Panc1 (cell line): ENCODE results near the gene PRND. TPM values are rescaled to one million over a fixed set of nuclear protein-coding genes. Genes with fewer than 3 reads are reported as not detected.
"Not testable (repeated sequence)": the region's sequence is repeated elsewhere in the genome, so short reads cannot be mapped to it uniquely, and the experiment has no call there.

Experiments
- ATAC-seq: fragments of 200-7000 bp; cut with Tn5 transposase; 2 replicates; pipeline ENCODE4 v1.9.1; 2020; ENCODE audit warnings: mild to moderate bottlenecking, moderate library complexity
- BruUV-seq: library from RNA; stranded (reverse); fragments of 400-500 nt; replicated peaks from 2 replicates; lab custom pipeline; 2021; lab: Mats Ljungman, UMichigan
- CTCF ChIA-PET: fragments of 300-600 bp; sonication (Branson Sonifier 250); formaldehyde crosslinking; loops from one replicate; lab custom pipeline; 2022; ENCODE audit warnings: antibody characterized with exemption; lab: Charles Lee
- POLR2A ChIA-PET: fragments of 300-600 bp; sonication (Branson Sonifier 250); formaldehyde crosslinking; loops from one replicate; lab custom pipeline; 2022; ENCODE audit warnings: antibody characterized with exemption; lab: Charles Lee
- DNase-seq: peaks from one replicate; pipeline ENCODE4 v3.0.0-alpha.2; 2010; ENCODE audit warnings: low read depth, low spot score
- H3K27ac ChIP-seq: 2 replicates; pipeline ENCODE4 v1.5.1; 2011; ENCODE audit warnings: mild to moderate bottlenecking, low read length, inconsistent platforms
- H3K27me3 ChIP-seq: fragments of 200-500 bp; sonication (Bioruptor generic); 2 replicates; pipeline ENCODE4 v1.6.0; 2014; ENCODE audit warnings: low read length, inconsistent platforms; ENCODE audit not compliant: control insufficient read depth, insufficient read depth
- H3K36me3 ChIP-seq: fragments of 200-500 bp; sonication (Bioruptor generic); 2 replicates; pipeline ENCODE4 v1.5.1; 2014; ENCODE audit warnings: inconsistent platforms, mild to moderate bottlenecking, low read length, moderate library complexity; ENCODE audit not compliant: control insufficient read depth, insufficient read depth
- H3K4me1 ChIP-seq: 2 replicates; pipeline ENCODE4 v1.5.1; 2011; ENCODE audit warnings: inconsistent platforms, mild to moderate bottlenecking, low read length, moderate library complexity; ENCODE audit not compliant: control insufficient read depth, insufficient read depth
- H3K4me3 ChIP-seq, 2 experiments: 2 replicates each; pipeline ENCODE4 v1.5.1; 2011 to 2012; ENCODE audit warnings: low read depth in 2 of 2, low read length in 2 of 2, mild to moderate bottlenecking in 2 of 2, inconsistent platforms in 1 of 2, moderate library complexity in 1 of 2
- H3K9me3 ChIP-seq: fragments of 200-500 bp; sonication (Bioruptor generic); 2 replicates; pipeline ENCODE4 v1.5.1; 2014; ENCODE audit warnings: low read depth, mild to moderate bottlenecking, inconsistent platforms, low read length, moderate library complexity; ENCODE audit not compliant: control insufficient read depth, insufficient read depth
- CTCF ChIP-seq: fragments of 450-650 bp; IDR thresholded peaks from 2 replicates; pipeline ENCODE4 v1.5.1; 2017; ENCODE audit warnings: mild to moderate bottlenecking
- POLR2AphosphoS5 ChIP-seq: IDR thresholded peaks from 2 replicates; pipeline ENCODE4 v1.6.1; 2012; ENCODE audit warnings: mild to moderate bottlenecking, low read depth, low read length, moderate library complexity
- SIN3A ChIP-seq: IDR thresholded peaks from 2 replicates; pipeline ENCODE4 v1.6.1; 2012; ENCODE audit warnings: low read depth, mild to moderate bottlenecking, low read length, moderate library complexity, borderline replicate concordance; ENCODE audit not compliant: insufficient read depth
- TCF7L2 ChIP-seq: IDR thresholded peaks from 2 replicates; pipeline ENCODE4 v1.6.1; 2011; ENCODE audit warnings: mild to moderate bottlenecking, low read depth, low read length, inconsistent platforms
- in situ Hi-C: cut with HindIII; loops from 2 replicates; pipeline ENCODE4 v1.10.0; 2016; ENCODE audit warnings: low sequenced_read_pairs, low pct_unique_long_range_greater_than_20kb
- intact Hi-C: fragments of 100-400 bp; cut with micrococcal nuclease; formaldehyde crosslinking; loops from one replicate; pipeline ENCODE4 v1.10.0; 2022; ENCODE audit not compliant: unreplicated experiment
- total RNA-seq: library from RNA; stranded (reverse); gene quantifications from one replicate; pipeline ENCODE4 v1.2.1, GENCODE V29; 2021; ENCODE audit not compliant: unreplicated experiment
- TF ChIP-seq, protein P1 (sequence below), 2 experiments: IDR thresholded peaks; 2 replicates each; pipeline ENCODE4 v1.6.1; 2011 to 2012; ENCODE audit warnings: low read depth in 2 of 2, control low read depth in 1 of 2, low read length in 1 of 2, mild to moderate bottlenecking in 1 of 2, moderate library complexity in 1 of 2; ENCODE audit not compliant: insufficient read depth in 1 of 2

Gene PRND
- total RNA-seq, 1 experiment from 2014 or later: not detected

DNA sequence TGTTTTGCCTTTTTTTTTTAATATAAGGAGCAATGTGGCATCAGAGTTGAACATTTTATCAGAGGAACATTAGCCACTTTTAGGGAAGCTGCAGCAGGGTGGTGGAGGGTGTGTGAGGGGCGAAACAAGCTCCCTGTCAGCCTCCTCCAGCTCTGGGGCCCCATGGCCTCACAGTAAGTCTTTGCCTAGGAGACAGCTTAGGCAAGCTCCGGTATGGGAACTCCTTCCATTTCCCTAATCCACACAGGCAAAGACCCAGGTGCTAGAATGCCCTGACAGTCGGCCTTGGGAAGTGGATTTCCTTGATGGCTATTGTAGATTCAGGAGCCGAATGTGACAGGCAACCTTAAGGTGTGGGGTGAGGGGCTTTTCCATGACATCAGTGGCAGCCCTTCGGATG lies 862 bp downstream of the PRND start:
- DNase-seq (no peak), ATAC-seq (no peak)
- H3K4me3 ChIP-seq: no peak overlapping the region
- no peaks in the 10 kb centered on the region for H3K9me3 ChIP-seq
- BruUV-seq: no TSS peak
- no peak for TF ChIP-seq CTCF
- no peak for TF ChIP-seq TCF7L2
- TF ChIP-seq, protein P1, sequence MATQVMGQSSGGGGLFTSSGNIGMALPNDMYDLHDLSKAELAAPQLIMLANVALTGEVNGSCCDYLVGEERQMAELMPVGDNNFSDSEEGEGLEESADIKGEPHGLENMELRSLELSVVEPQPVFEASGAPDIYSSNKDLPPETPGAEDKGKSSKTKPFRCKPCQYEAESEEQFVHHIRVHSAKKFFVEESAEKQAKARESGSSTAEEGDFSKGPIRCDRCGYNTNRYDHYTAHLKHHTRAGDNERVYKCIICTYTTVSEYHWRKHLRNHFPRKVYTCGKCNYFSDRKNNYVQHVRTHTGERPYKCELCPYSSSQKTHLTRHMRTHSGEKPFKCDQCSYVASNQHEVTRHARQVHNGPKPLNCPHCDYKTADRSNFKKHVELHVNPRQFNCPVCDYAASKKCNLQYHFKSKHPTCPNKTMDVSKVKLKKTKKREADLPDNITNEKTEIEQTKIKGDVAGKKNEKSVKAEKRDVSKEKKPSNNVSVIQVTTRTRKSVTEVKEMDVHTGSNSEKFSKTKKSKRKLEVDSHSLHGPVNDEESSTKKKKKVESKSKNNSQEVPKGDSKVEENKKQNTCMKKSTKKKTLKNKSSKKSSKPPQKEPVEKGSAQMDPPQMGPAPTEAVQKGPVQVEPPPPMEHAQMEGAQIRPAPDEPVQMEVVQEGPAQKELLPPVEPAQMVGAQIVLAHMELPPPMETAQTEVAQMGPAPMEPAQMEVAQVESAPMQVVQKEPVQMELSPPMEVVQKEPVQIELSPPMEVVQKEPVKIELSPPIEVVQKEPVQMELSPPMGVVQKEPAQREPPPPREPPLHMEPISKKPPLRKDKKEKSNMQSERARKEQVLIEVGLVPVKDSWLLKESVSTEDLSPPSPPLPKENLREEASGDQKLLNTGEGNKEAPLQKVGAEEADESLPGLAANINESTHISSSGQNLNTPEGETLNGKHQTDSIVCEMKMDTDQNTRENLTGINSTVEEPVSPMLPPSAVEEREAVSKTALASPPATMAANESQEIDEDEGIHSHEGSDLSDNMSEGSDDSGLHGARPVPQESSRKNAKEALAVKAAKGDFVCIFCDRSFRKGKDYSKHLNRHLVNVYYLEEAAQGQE (IDR thresholded peaks at IDR 0.05; ENCODE audit: insufficient read depth in 1 of 2, low read depth in 2 of 2, low read length in 1 of 2): no peak
- TF ChIP-seq SIN3A: no peak
- TF ChIP-seq POLR2AphosphoS5: no peak
- no peaks in the 10 kb centered on the region for H3K36me3 ChIP-seq
- intact Hi-C loops: no loop called here
- no peak overlapping the region for H3K27ac ChIP-seq
- H3K27me3 ChIP-seq: no peaks in the 10 kb centered on the region
- POLR2A ChIA-PET: no interaction called here
- no peaks in the 10 kb centered on the region; the same call in 1 of the 2 replicates for H3K4me1 ChIP-seq
- CTCF ChIA-PET: interaction anchor here (1.3 kb wide), 1 partner anchor 109 kb away, joined by 3 read pairs; no protein-coding TSS in a partner anchor
- in situ Hi-C loops: no loop called here

- DNase-seq (no peak), ATAC-seq (no peak)
- Histone ChIP-seq H3K27me3 (no peaks in the 10 kb centered on the region), H3K9me3 (no peaks in the 10 kb centered on the region), H3K4me3 (no peak overlapping the region), H3K27ac (no peak overlapping the region), H3K4me1 (no peaks in the 10 kb centered on the region; the same call in 1 of the 2 replicates), H3K36me3 (no peaks in the 10 kb centered on the region)
- BruUV-seq: no TSS peak
- ChIA-PET CTCF (interaction anchor here (1.3 kb wide), 1 partner anchor 109 kb away, joined by 3 read pairs; no protein-coding TSS in a partner anchor), POLR2A (no interaction called here)
- in situ Hi-C loops (no loop called here), intact Hi-C loops (no loop called here)
- TF ChIP-seq CTCF (no peak), SIN3A (no peak), TCF7L2 (no peak), POLR2AphosphoS5 (no peak)
- TF ChIP-seq, protein P1 (IDR thresholded peaks at IDR 0.05; ENCODE audit: insufficient read depth in 1 of 2, low read depth in 2 of 2, low read length in 1 of 2): no peak
Observed at GRCh38 chr20:4722993-4723392, 1.3 kb downstream of the PRND start.

DNA sequence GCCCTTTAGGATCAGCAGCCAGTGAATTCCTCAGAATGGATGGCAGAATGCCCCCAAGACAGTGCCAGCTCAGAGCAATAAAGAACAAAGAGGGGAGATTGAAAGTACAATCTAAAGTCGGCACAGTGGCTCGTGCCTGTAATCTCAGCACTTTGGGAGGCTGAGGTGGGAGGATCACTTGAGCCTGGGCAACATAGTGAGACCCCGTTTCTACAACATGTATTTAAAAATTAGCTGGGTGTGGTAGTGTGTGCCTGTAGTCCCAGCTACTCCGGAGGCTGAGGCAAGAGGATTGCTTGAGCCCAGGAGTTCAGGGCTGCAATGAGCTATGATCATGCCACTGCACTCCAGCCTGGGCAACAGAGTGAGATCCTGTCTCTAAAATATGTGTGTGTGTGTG lies 1.8 kb downstream of the PRND start:
- intact Hi-C loops, H3K4me3 ChIP-seq, BruUV-seq, H3K27me3 ChIP-seq, H3K9me3 ChIP-seq, CTCF ChIA-PET, H3K36me3 ChIP-seq, H3K4me1 ChIP-seq, ATAC-seq, H3K27ac ChIP-seq, POLR2A ChIA-PET, in situ Hi-C loops, DNase-seq: not testable (repeated sequence)
